Cardiac fibroblast (primary cell): ENCODE results near the gene RGS3.
A peak's percentile ranks its signal among the peaks of the same experiment; 100 is the strongest.

ENCODE experiments used
- DNase-seq, 2 donors: peaks; one replicate each; pipeline versions ENCODE4 v3.0.0 to v3.0.0-alpha.2; 2010; ENCODE audit warnings: low read depth in 2 of 2
- H3K4me3 ChIP-seq, 2 donors: replicated peaks in 1 of 2; 1 replicate in 1 of 2; 2 replicates in 1 of 2; pipeline ENCODE4 v1.5.1; 2011; ENCODE audit warnings: low read depth in 2 of 2, low read length in 2 of 2, mild to moderate bottlenecking in 2 of 2, moderate library complexity in 1 of 2
- TF ChIP-seq, protein P1 (sequence below): IDR thresholded peaks from one replicate; pipeline ENCODE4 v1.5.1; 2011; ENCODE audit warnings: low read depth, mild to moderate bottlenecking, low read length, inconsistent platforms

The RGS3 gene

DNA sequence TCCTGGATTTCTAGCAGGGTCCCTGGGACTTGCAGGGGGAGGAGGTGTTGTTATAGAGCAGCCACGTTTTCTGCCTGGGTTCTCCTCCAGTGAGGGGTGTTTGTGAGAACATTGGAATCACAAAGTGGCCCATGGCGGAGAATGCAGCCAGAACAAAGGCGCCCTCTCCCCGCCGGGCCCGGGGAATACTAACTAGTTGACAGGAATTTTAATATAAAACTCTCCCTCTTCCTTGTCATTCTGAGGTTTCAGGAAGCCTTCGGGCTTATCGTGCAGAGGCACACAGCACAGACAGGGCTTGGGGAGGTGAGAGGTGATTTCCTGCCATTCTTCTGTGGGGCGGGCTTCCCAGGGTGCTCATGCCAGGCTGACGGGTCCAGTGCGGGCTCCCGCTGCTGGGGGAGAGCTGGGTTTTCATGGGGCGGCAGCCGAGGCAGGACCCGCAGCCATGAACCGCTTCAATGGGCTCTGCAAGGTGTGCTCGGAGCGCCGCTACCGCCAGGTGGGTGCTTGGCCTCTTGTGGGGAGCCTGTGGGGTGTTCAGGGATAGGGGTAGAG, 37.7 kb downstream of the RGS3 start:
- TF ChIP-seq, protein P1, sequence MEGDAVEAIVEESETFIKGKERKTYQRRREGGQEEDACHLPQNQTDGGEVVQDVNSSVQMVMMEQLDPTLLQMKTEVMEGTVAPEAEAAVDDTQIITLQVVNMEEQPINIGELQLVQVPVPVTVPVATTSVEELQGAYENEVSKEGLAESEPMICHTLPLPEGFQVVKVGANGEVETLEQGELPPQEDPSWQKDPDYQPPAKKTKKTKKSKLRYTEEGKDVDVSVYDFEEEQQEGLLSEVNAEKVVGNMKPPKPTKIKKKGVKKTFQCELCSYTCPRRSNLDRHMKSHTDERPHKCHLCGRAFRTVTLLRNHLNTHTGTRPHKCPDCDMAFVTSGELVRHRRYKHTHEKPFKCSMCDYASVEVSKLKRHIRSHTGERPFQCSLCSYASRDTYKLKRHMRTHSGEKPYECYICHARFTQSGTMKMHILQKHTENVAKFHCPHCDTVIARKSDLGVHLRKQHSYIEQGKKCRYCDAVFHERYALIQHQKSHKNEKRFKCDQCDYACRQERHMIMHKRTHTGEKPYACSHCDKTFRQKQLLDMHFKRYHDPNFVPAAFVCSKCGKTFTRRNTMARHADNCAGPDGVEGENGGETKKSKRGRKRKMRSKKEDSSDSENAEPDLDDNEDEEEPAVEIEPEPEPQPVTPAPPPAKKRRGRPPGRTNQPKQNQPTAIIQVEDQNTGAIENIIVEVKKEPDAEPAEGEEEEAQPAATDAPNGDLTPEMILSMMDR = no peak
- DNase-seq = peak in 1 of 2 donors; percentile 48
- peak overlapping the region in 1 of 2 donors; percentile 11 for H3K4me3 ChIP-seq

DNA sequence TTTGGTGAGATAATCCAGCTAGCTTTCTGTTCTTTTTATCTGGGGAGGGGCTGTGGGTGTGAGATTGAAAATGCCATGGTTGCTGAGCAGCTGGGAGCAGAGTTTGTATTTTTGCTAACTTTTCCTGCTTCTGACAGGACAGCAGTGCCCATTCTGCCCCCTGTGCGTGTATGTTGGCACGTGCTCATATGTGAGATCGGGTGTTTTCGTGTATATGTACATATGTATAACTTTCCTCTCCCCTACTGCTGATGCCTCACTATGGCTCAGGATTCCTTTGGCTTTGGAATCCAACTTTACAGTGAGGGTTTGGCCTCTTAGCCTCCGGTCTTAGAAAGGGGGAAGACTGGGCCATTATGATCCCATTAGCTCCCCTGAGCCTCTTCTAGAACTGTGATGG, 38.3 kb downstream of the RGS3 start:
- no peak for DNase-seq
- TF ChIP-seq, protein P1 = no peak
- peak overlapping the region in 1 of 2 donors; percentile 9 for H3K4me3 ChIP-seq

DNA sequence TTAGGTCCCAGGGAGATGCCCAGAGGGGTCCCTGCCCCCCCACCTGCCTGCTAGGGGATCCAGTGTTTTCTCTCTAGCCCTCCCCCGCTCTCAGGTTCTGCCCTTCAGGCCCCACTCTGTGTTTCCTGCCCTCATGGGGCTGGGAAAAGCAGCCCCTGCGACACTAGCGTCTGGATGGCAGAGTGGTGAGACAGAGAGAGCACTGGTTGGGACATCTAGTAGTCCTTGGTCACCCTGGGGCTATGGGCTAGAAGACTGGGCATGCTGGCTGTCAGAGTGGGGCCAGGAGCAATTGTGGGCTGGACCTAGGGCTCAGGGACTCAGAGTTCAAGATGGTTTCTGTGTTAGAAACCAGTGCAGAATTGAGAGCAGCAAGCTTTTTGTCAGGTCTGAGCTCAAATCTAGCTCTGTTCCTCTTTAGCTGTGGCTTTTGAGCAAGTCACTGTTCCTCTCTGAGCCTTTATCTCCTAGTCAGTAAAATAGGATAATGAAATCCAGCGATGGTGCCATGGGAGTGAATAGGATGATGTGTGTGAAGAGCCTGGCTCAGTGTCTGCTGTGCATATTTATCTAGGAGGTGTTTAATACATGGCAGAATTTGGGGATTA, 39.0 kb downstream of the RGS3 start:
- TF ChIP-seq, protein P1 = no peak
- DNase-seq = no peak
- peak overlapping the region in 1 of 2 donors; percentile 32 for H3K4me3 ChIP-seq

DNA sequence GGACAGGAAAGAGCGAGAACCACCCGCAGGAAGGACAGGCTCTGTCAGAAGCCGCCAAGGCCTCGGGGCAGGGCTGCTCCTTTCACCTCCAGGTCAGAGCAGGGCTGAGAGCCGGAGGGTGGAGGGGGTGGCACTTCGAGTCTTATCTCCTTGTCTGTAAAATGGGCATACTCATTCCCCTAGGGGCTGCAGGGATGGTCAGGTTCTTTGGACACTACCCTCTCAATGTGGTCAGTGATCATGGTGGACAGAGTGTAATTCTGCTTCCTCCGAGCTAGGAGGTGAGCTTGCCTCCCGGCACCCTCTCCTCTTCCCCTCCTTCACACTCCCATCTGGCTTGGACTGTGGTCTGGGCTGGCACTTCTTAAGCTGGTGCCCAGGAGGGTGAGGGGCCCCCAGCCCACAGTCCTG, 39.6 kb downstream of the RGS3 start:
- TF ChIP-seq, protein P1 = no peak
- no peak for DNase-seq
- H3K4me3 ChIP-seq = peak overlapping the region in 1 of 2 donors; percentile 14

DNA sequence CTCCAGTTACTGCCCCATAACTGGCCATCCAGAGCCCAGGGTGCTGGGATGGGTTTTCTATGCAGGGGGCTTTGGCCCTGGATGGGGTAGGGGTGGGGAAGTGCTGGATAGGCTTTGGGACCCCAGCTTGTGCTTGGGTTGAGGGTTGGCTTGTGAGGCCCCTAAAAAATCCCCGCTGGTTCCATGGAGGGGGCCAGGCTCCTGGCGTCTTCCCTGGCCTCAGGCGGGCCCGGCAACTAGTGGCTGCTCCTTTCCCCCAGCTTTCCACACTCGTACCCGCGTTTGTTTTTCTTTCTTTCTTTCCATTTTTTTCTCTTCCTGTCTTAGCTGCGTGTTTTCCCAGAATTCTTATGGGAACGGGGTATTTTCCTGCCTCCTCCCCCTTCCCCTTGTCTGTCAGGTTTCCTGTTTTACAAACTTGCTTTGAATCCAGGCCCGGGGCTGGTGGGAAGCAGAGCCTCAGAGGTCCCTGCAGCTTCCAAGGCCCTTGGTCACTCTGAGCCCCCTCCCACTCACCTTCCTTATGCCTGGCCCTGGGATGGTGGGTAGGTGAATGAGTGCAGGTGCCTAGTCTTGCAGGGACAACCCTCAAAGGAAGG, 40.2 kb downstream of the RGS3 start:
- H3K4me3 ChIP-seq = no peak overlapping the region
- DNase-seq = peak; percentile 39 to 75
- TF ChIP-seq, protein P1 = no peak

DNA sequence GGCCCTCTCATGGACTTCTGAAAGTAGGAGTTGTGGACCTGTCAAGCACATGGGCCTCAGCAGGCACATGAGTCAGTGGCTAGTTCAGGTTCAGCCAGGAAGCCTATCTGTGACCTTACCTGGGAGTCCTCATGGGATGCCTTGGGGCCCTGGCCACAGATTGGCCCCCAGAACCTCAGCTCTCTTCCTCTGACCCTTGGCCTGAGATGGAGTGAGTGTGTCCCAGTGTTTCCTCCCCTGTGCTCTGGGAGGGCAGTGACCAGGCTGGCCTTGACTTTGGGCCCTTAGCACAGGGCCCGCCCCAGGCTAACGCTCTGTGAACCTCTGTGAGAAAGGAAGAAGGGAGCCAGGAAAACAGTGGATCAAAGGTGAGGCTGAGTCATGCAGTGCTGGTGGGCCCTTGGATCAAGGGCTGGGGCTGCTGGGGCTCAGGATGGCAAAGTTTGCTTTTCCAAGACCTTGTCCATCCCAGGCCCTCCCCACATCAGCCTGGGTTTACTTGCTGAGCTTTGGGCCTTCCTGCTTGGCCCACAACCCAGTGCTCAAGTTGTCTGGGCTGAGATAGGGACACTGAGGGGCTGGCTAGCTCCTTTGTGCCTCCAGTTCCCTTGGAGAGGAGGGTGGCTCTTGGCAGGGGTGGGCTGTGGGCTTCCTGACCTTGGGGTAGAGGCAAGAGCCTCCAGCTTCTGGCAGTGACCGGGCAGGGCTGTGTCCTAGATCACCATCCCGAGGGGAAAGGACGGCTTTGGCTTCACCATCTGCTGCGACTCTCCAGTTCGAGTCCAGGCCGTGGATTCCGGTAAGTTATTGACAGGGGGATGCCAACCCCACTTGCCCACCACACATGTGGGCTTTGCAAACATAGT, 41.4 kb downstream of the RGS3 start:
- peak in 1 of 2 donors; percentile 42 for DNase-seq
- H3K4me3 ChIP-seq = no peak overlapping the region
- TF ChIP-seq, protein P1 = no peak
